ENCODE measurements around the gene KNDC1.

The KNDC1 gene

DNA sequence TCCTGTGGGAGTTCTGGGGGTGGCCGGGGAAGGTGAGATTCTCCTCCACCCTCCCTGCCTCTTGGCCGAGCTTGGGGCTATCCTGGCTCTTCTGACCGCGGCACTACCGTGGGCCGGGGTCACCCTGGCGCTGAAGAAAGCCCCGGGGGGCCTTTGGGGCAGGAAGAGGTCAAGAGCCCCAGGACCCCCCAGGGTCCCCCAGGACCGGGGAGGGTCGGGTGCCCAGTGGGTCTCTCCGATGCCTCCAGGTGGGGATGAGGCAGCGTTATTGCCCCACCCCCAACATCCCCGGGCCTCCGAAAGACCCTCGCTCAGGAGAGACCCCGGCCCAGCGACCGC lies 439 bp upstream of the KNDC1 start:
- peaks cover 28% of the 10 kb centered on the region for H3K4me1 ChIP-seq (ENCODE audit: insufficient read depth, low read length)
- H3K9me3 ChIP-seq (ENCODE audit: control insufficient read depth, insufficient read depth, low read length), result no peaks in the 10 kb centered on the region
- no peaks in the 10 kb centered on the region for H3K36me3 ChIP-seq (ENCODE audit: insufficient read depth, low read length)
- H3K9ac ChIP-seq (ENCODE audit: low read depth, low read length), result peak overlapping the region; percentile 37

DNA sequence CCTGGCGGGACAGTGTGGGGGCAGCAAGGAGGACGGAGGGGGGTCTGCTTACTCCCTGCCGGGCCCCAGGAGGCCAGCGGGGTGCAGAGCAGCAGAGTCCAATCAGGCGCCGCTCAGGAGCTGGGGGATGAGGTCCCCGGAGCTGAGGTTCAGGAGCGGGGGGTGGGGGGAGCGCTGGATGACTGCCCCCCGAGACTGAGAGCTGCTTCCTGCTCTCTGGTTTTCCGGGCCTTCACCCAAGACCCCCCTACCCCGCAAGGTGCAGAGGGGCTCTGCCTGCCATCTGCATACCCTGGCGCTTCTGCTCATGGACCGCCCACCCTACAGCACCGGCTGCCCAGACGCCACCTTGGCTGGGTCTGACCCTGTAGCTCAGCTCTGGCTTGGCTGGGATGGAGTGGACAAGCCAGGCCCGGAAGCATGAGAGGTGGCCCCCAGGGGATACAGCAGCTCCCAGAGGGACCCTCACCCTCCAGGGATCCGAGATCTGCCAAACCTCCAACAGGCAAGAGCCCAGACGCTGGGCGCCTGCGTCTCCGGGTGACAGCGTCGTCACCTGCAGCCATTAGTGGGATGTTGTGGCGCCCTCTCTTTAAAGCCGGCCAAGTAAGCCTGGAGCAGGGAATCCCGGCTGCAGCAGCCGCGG lies 930 bp downstream of the KNDC1 start:
- Histone ChIP-seq H3K9me3 (ENCODE audit: control insufficient read depth, insufficient read depth, low read length) (no peaks in the 10 kb centered on the region), H3K9ac (ENCODE audit: low read depth, low read length) (peak overlapping the region; percentile 82), H3K4me1 (ENCODE audit: insufficient read depth, low read length) (peaks cover 23% of the 10 kb centered on the region), H3K36me3 (ENCODE audit: insufficient read depth, low read length) (no peaks in the 10 kb centered on the region)

DNA sequence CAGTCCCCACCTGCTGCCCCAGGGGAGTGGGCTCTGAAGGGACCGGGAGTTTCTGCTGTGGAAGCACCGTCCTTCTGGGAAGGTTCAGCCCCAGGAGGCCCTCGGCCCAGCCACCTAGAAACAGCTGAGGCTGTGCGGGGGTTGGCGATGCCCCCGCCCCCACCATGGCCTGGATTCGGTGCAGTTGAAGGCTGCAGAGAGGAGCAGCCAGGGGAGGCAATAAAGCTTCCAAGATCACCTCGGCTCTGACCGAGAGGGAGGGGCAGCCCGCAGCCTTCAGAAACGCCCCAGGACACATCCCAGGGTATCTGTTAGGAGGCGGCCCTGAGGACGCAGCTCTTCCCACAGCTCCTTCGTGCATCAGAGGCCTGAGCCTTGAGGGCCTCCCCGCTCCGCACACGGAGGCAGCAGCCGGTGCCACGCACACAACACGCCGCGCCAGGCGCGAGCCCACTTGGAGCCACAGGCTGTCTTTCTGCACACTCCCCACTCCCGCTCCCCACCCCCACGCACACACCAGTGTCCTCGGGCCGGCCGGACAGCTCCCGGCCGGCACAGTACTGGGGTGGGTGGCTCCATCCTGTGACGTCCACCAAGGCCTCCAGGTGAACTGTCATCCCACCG lies 1.6 kb downstream of the KNDC1 start:
- no peaks in the 10 kb centered on the region for H3K36me3 ChIP-seq (ENCODE audit: insufficient read depth, low read length)
- peaks cover 23% of the 10 kb centered on the region for H3K4me1 ChIP-seq (ENCODE audit: insufficient read depth, low read length)
- peak overlapping the region; percentile 82; the same call in 1 of the 2 replicates for H3K9ac ChIP-seq (ENCODE audit: low read depth, low read length)
- no peaks in the 10 kb centered on the region for H3K9me3 ChIP-seq (ENCODE audit: control insufficient read depth, insufficient read depth, low read length)

DNA sequence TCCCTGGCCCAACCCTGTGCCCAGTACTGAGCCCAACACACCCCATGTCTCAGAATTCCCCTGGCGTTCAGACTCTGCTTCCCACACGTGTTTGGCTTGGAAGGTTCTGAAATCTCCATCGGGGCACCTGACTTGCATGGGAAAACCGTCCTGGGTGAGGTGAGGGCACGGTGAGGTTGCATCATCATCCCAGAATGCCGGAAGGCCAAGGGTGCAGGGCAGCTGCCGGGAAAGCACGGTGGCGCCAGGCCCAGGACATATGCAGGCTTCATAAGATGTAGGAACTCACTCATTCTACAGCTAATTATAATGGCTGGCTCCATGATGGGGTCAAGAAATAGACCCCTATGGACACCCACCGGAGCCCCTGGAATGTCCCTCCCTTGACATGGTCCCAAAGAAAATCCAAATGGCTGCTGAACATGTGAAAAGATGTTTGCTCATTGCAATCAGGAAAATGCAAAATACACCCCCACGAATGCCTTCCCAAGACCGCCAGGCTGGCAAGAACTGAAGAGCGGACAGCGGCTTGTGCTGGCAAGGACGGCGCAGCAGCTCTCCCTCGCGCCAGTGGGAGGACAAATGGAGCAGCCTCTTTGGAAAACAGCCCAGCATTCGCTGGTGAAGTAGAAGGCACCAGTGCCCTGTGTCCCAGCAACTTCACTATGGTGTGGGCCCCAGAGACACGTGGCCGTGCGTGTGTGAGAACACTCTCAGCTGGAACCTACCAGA lies 2.3 kb downstream of the KNDC1 start:
- Histone ChIP-seq H3K4me1 (ENCODE audit: insufficient read depth, low read length) (peaks cover 21% of the 10 kb centered on the region), H3K9me3 (ENCODE audit: control insufficient read depth, insufficient read depth, low read length) (no peaks in the 10 kb centered on the region), H3K36me3 (ENCODE audit: insufficient read depth, low read length) (no peaks in the 10 kb centered on the region), H3K9ac (ENCODE audit: low read depth, low read length) (no peak overlapping the region)

DNA sequence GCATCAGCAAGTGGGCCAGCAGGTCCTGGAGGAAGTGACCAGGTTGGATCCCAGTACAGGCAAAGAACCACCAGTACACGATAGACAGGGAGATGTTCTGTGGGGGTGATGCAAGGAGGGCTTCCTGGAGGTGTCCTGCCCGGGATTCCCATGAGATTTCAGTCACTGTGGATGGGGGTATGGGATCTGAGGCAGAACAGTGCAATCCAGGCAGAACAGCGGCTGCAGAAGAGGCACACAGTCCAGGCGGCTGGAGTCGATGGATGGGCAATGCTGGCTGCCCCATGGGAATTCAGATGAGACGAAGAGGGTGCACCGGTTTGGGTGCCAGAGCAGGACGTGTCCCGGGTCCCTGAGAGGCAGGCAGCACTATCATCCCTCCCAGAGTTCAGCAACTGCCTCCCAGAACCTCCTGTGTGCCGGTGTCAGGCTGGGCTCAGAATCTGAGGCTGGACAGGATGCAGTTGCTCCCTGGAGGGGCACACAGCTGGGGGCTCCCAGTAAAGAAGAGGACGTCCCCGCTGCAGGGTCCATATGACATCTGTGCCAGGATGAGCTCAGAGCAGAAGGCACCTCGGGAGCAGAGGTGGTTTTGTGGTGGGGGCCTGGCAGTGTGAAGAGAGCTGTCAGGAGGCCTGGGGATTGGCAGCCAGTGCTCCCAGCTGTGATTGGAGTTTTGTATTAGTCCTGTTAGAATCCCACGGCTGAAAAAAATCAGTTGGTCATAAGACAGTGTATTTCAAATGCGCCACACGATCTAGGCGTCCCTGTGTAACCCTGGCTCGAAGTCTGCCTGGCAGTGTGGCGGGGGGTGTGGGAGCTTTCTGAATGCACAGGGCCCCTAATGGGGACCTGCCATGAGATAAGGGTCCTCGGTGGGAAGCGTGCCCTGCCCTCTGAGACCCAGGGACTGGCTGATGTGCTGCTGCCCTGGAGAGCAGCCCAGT lies 3.2 kb downstream of the KNDC1 start:
- H3K4me1 ChIP-seq (ENCODE audit: insufficient read depth, low read length), result peaks cover 13% of the 10 kb centered on the region; the same call in 1 of the 2 replicates
- no peak overlapping the region for H3K9ac ChIP-seq (ENCODE audit: low read depth, low read length)
- H3K36me3 ChIP-seq (ENCODE audit: insufficient read depth, low read length), result 0 out of 2 replicates have a peak, but pooled peaks cover 5% of the 10 kb centered on the region
- H3K9me3 ChIP-seq (ENCODE audit: control insufficient read depth, insufficient read depth, low read length), result no peaks in the 10 kb centered on the region

DNA sequence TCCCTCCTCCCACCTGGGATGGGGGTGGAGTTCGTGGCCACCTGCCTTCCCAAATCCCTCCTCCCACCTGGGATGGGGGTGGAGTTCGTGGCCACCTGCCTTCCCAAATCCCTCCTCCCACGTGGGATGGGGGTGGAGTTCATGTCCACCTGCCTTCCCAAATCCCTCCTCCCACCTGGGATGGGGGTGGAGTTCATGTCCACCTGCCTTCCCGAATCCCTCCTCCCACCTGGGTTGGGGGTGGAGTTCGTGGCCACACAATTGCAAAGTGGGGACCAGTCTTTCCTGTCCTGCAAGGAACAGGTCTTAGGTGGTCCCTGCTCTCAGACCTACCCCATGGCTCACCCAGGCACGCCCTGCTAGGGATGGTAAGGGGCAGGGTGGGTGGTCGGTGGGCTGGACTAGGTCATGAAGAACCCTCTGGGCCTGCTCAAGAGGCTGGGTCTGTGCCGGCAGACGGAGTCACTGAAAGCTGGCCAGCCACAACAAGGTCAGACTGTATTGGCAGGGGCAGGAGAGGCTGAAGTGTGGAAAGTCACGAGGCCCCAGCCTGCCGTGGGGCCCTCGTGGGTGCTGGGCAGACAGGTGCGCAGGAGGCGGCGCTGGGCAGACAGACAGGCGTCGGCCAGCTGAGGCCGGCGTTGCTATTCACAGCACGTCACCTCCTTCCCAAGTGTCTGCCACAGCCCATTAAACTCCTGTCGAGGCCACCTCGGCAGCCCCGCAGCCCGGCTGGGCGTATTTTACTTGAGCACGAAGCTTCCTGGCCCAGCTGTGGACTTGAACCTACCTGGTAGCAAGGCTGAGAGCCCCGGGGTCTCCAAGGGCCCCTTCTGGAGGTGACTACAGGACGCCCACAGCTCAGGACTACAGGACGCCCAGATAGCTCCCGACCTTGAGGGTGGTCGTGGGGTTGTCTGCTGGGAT lies 4.1 kb downstream of the KNDC1 start:
- Histone ChIP-seq H3K9ac (ENCODE audit: low read depth, low read length) (no peak overlapping the region), H3K4me1 (ENCODE audit: insufficient read depth, low read length) (peaks cover 5% of the 10 kb centered on the region; the same call in 1 of the 2 replicates), H3K9me3 (ENCODE audit: control insufficient read depth, insufficient read depth, low read length) (no peaks in the 10 kb centered on the region), H3K36me3 (ENCODE audit: insufficient read depth, low read length) (0 out of 2 replicates have a peak, but pooled peaks cover 5% of the 10 kb centered on the region)

DNA sequence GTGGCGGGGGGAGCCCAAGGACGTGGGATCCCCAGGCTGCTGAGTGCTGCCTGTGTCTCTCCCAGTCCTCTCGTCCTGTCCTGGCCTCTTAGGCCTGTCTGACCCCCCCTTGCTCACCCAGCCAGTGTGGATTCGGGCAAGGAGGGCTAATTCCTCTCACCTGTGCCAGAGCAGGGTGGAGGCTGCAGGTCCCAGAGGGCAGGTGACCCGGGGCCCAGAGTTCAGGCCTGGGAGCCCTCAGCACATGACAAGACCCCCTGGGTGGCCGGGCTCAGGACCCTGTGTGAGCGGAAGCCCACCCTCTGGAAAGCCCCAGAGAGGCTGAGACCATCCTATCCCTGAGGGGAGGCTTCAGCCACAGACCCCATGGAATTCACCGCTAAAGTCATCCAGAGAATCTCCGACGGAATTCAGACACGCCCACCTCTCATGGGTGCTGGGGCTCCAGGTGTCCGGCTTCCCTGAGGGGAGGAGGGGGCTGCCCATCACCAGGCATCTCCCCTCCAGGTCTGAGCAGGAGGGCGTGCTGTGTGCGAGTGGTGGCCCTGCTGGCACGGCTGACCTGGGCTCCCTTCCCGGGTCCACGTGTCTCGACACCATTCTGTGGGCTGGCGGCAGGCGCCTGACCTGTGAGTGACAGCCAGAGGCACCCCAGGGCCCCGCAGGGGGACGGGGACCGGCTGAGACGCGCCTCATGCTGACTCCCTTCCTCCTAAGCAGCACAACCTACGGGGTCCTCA lies 5.0 kb downstream of the KNDC1 start:
- H3K9ac ChIP-seq (ENCODE audit: low read depth, low read length), result no peak overlapping the region
- 0 out of 2 replicates have a peak, but pooled peaks cover 5% of the 10 kb centered on the region for H3K36me3 ChIP-seq (ENCODE audit: insufficient read depth, low read length)
- H3K9me3 ChIP-seq (ENCODE audit: control insufficient read depth, insufficient read depth, low read length), result no peaks in the 10 kb centered on the region
- H3K4me1 ChIP-seq (ENCODE audit: insufficient read depth, low read length), result peaks cover 3% of the 10 kb centered on the region; the same call in 1 of the 2 replicates

DNA sequence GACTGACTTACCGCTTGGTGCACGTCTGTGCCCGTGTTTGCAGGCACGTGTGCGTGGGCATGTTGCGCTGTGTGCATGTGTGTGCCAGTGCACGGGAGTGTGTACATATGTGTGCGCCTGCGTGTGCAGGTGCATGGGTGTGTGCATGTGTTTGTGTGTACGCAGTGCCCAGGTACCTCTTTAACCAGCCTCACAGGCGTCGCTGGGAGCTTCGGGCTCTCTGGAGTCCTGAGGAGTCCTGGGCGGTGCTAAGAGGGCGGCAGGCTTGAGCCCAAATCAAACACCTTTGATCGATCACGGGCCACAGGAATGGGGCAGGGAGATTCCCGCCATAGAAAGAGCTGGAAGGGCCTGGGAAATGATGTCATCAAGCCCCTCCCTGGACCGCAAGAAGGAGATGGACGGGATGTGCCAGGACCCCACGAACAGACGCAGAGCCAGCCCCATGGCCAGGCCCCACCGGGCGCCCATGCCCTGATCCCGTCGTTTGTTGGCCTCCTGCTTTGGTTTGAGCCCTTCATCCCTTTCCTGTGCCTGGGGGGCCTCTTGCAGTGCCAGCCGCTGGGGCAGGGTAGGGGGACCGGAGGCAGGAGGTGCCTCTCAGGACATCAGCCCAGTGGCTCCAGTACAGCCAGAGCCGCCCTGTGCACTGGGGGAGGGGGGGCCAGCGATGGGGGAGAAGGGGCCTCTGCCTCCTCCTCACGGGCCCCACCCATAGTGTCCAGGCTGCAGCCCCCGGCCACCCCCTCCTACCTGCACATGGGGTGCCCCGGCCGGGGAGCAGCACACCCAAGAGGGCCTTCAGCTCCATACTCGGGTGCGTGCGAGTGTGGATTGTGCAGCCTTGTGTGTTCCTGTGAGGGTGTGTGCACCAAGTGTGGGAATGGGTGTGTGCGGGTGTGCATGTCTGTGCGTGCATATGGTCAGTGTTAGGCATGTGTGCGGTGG lies 5.8 kb downstream of the KNDC1 start:
- Histone ChIP-seq H3K9ac (ENCODE audit: low read depth, low read length) (no peak overlapping the region), H3K9me3 (ENCODE audit: control insufficient read depth, insufficient read depth, low read length) (no peaks in the 10 kb centered on the region), H3K36me3 (ENCODE audit: insufficient read depth, low read length) (0 out of 2 replicates have a peak, but pooled peaks cover 5% of the 10 kb centered on the region), H3K4me1 (ENCODE audit: insufficient read depth, low read length) (peaks cover 3% of the 10 kb centered on the region; the same call in 1 of the 2 replicates)

DNA sequence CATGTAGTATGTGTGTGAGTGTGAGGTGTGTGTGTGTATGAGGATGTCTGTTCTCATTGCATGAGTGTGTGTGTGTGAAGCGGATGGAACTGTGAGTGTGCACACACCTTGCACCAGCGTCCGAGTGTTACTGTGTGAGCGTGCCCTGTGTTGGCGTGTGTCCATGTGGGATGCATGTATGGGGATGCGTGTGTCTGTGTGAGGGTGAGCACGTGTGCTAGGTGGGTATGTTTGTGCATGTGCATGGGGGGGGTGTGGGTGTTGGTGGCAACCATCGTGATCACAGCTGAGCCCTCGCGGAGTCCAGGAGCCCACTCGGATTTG lies 6.4 kb downstream of the KNDC1 start:
- Histone ChIP-seq H3K9me3 (ENCODE audit: control insufficient read depth, insufficient read depth, low read length) (no peaks in the 10 kb centered on the region), H3K4me1 (ENCODE audit: insufficient read depth, low read length) (peaks cover 3% of the 10 kb centered on the region; the same call in 1 of the 2 replicates), H3K9ac (ENCODE audit: low read depth, low read length) (no peak overlapping the region), H3K36me3 (ENCODE audit: insufficient read depth, low read length) (0 out of 2 replicates have a peak, but pooled peaks cover 5% of the 10 kb centered on the region)

DNA sequence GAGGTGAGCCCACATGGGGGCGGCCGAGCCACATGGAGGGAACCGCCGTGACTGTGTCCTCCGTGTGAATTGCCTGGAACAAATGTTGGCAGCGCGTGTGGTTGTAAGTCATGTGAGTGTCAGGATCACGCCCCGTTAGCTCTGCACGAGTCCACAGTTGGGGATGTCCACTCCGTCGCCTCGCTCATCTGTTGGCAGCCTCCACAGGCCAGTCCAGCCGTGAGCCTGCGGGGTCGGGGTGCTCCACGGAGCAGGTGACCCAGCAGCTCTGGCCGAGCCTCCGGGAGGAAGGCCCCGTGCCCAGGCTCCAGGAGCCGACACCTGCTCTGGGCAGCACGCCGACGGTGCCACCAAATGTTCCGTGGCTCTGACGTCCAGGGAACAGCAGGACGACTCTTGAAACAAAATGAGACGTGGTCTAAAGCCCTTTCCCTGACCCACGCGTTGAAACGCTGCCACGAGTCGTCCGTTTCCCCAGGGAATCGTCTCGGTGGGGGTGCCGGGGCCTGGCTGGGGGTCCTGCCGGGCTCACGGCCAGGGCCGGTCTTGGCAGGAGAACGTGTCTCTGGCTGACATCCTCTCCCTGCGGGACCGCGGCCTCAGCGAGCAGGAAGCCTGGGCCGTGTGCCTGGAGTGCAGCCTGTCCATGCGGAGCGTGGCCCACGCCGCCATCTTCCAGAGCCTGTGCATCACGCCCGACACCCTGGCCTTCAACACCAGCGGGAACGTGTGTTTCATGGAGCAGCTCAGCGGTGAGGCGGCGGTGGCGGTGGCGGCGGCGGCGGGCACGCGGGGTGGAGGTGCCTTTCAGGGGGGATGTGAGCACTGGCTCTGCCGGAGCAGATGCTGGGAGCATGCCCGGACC lies 7.0 kb downstream of the KNDC1 start:
- no peaks in the 10 kb centered on the region for H3K9me3 ChIP-seq (ENCODE audit: control insufficient read depth, insufficient read depth, low read length)
- H3K4me1 ChIP-seq (ENCODE audit: insufficient read depth, low read length), result peaks cover 1% of the 10 kb centered on the region; the same call in 1 of the 2 replicates
- H3K36me3 ChIP-seq (ENCODE audit: insufficient read depth, low read length), result 0 out of 2 replicates have a peak, but pooled peaks cover 5% of the 10 kb centered on the region
- no peak overlapping the region for H3K9ac ChIP-seq (ENCODE audit: low read depth, low read length)
